ENCODE results near the gene EYS. TPM values are rescaled to one million over a fixed set of nuclear protein-coding genes. Genes with fewer than 3 reads are reported as not detected.

Gene EYS
- total RNA-seq, 6 experiments from 2014 or later: 0.54 to 2.3 (median 0.74) TPM; not detected in 1

DNA sequence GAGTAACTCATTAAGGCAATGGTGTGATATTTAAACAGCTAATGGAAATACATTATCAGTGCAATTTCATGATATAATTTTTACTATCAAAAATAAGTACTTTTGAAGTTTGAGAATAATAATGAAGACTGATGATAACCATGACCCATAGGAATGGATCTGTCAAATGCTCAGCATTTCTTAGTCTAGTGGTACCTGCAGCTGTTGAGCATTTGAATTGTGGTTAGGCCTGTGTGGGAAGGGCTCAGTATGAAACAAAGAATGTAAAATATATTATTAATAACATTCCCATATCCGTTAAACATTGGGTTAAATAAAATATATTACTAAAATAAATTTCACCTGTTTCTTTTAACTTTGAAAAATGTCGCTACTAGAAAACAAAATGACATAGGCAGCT is 1898.5 kb downstream of the EYS start:
- Histone ChIP-seq H3K4me1 (peaks cover 0 to 13% (median 0%) of the 10 kb centered on the region in 4 donors), H3K27me3 (no peaks in the 10 kb centered on the region), H3K9me3 (no peaks in the 10 kb centered on the region), H3K27ac (no peak overlapping the region), H3K4me3 (no peak overlapping the region), H3K36me3 (no peaks in the 10 kb centered on the region)
- DNase-seq: no peak
- WGBS (ENCODE audit: insufficient coverage, low coverage, low lambda C conversion rate, missing lambda C conversion rate): 50% methylated on average over 2 of the region's 2 CpGs
- TF ChIP-seq POLR2A (IDR thresholded peaks at IDR 0.05): no peak
- TF ChIP-seq, protein P1, sequence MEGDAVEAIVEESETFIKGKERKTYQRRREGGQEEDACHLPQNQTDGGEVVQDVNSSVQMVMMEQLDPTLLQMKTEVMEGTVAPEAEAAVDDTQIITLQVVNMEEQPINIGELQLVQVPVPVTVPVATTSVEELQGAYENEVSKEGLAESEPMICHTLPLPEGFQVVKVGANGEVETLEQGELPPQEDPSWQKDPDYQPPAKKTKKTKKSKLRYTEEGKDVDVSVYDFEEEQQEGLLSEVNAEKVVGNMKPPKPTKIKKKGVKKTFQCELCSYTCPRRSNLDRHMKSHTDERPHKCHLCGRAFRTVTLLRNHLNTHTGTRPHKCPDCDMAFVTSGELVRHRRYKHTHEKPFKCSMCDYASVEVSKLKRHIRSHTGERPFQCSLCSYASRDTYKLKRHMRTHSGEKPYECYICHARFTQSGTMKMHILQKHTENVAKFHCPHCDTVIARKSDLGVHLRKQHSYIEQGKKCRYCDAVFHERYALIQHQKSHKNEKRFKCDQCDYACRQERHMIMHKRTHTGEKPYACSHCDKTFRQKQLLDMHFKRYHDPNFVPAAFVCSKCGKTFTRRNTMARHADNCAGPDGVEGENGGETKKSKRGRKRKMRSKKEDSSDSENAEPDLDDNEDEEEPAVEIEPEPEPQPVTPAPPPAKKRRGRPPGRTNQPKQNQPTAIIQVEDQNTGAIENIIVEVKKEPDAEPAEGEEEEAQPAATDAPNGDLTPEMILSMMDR (IDR thresholded peaks at IDR 0.05): no peak
- ATAC-seq: no peak
- intact Hi-C loops (cut with DNase I): no loop called here

DNA sequence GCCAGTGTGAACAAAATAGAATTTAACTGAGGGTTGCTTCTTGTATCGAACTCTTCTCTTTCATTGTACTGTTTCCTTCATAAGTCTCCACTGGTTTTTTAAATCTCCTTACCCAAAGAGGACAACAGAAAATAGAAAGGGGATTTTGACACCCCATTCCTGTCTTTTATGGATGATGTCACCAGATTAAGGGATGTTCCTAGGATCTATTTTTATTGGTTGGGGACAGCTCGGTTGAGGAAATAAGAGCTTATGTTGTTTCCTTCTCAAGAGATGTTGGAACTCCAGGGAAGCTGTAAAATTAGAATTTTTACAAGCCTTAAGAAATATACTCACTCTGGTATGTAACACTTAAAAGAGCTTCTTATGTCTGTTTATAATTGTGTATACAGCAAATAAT is 1900.0 kb downstream of the EYS start:
- DNase-seq (no peak), ATAC-seq (no peak)
- intact Hi-C loops (cut with DNase I): no loop called here
- TF ChIP-seq, protein P1 (IDR thresholded peaks at IDR 0.05): no peak
- no peak for TF ChIP-seq POLR2A (IDR thresholded peaks at IDR 0.05)
- no peaks in the 10 kb centered on the region for H3K9me3 ChIP-seq
- H3K27me3 ChIP-seq: no peaks in the 10 kb centered on the region
- no peaks in the 10 kb centered on the region for H3K36me3 ChIP-seq
- H3K4me1 ChIP-seq: peaks cover 0 to 13% (median 2%) of the 10 kb centered on the region in 4 donors
- no peak overlapping the region for H3K4me3 ChIP-seq
- WGBS (ENCODE audit: insufficient coverage, low coverage, low lambda C conversion rate, missing lambda C conversion rate): 65% methylated on average over 2 of the region's 2 CpGs
- peak overlapping the region; percentile 76 to 93 (median 79) for H3K27ac ChIP-seq

DNA sequence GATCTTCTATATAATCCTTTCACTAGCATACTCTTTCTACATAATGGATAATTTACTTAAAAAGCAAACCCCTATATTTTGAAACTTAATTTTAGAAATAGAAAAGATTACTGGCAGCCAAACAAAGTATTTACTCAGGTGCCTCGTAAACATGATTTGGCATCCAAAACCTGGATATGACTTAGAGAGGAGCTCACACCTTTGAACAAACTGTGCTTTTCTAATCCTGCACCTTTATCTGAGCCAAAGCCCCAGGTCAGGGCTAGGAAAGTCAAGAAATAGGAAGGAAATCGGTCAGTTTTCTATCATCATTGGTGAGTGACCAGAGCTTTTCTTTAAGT is 1900.5 kb downstream of the EYS start:
- Histone ChIP-seq H3K27me3 (no peaks in the 10 kb centered on the region), H3K27ac (peak overlapping the region; percentile 76 to 93 (median 79)), H3K4me3 (peak overlapping the region in 2 of 3 donors; percentile 4 to 9), H3K36me3 (no peaks in the 10 kb centered on the region), H3K9me3 (no peaks in the 10 kb centered on the region), H3K4me1 (peaks cover 0 to 13% (median 2%) of the 10 kb centered on the region in 4 donors)
- WGBS (ENCODE audit: insufficient coverage, low coverage, low lambda C conversion rate, missing lambda C conversion rate): 18% methylated on average over 2 of the region's 2 CpGs
- TF ChIP-seq, protein P1 (IDR thresholded peaks at IDR 0.05): no peak
- TF ChIP-seq POLR2A (IDR thresholded peaks at IDR 0.05): no peak
- peak; percentile 36 to 53 (median 46) for ATAC-seq
- no peak for DNase-seq
- intact Hi-C loops (cut with DNase I): no loop called here

- H3K4me1 ChIP-seq: peaks cover 0 to 13% (median 2%) of the 10 kb centered on the region in 4 donors
- peak; percentile 49 for TF ChIP-seq POLR2A (IDR thresholded peaks at IDR 0.05)
- TF ChIP-seq, protein P1 (IDR thresholded peaks at IDR 0.05): no peak
- WGBS (ENCODE audit: insufficient coverage, low coverage, low lambda C conversion rate, missing lambda C conversion rate): 27% methylated on average over 5 of the region's 5 CpGs
- H3K36me3 ChIP-seq: no peaks in the 10 kb centered on the region
- DNase-seq: no peak
- ATAC-seq: peak; percentile 83 to 89 (median 87)
- H3K9me3 ChIP-seq: no peaks in the 10 kb centered on the region
- H3K27me3 ChIP-seq: no peaks in the 10 kb centered on the region
- peak overlapping the region; percentile 76 to 93 (median 79) for H3K27ac ChIP-seq
- H3K4me3 ChIP-seq: peak overlapping the region; percentile 4 to 32 (median 17)
- intact Hi-C loops (cut with DNase I): no loop called here
Observed at GRCh38 chr6:63805808-63806572, 1901.0 kb downstream of the EYS start.
